Lung (tissue), 12 donors: Measurements from ENCODE around the gene MLLT3. TPM values are rescaled to one million over a fixed set of nuclear protein-coding genes. Genes with fewer than 3 reads are reported as not detected.

ENCODE experiments used
- ATAC-seq: fragments of 200-7000 bp; cut with Tn5 transposase; one replicate; pipeline ENCODE4 v1.9.1; 2020; ENCODE audit warnings: moderate number of reproducible peaks; ENCODE audit not compliant: insufficient read depth, low FRiP score
- DNase-seq, 3 donors: peaks; one replicate each; pipeline ENCODE4 v3.0.0-alpha.2; 2013 to 2017
- H3K27ac ChIP-seq, 2 donors: one replicate each; pipeline ENCODE4 v1.5.1; 2013; ENCODE audit warnings: mild to moderate bottlenecking in 2 of 2, moderate library complexity in 2 of 2, control low read depth in 1 of 2, inconsistent platforms in 1 of 2, low read depth in 1 of 2, low read length in 1 of 2
- H3K27me3 ChIP-seq, 3 donors: one replicate each; pipeline ENCODE4 v1.5.1; 2013; ENCODE audit warnings: low read length in 2 of 3; ENCODE audit not compliant: control insufficient read depth in 3 of 3, insufficient read depth in 3 of 3
- H3K36me3 ChIP-seq, 4 donors: one replicate each; pipeline ENCODE4 v1.5.1; 2013; ENCODE audit warnings: low read length in 4 of 4, mild to moderate bottlenecking in 1 of 4, moderate library complexity in 1 of 4; ENCODE audit not compliant: control insufficient read depth in 4 of 4, insufficient read depth in 4 of 4
- H3K4me1 ChIP-seq, 5 donors: one replicate each; pipeline ENCODE4 v1.5.1; 2013; ENCODE audit warnings: low read length in 5 of 5, mild to moderate bottlenecking in 2 of 5, moderate library complexity in 1 of 5; ENCODE audit not compliant: control insufficient read depth in 5 of 5, insufficient read depth in 5 of 5
- H3K4me3 ChIP-seq: one replicate; pipeline ENCODE4 v1.5.1; 2013; ENCODE audit warnings: mild to moderate bottlenecking, control low read depth, moderate library complexity
- H3K9ac ChIP-seq, 2 donors: one replicate each; pipeline ENCODE4 v1.5.1; 2013; ENCODE audit warnings: low read length in 2 of 2, control low read depth in 1 of 2; ENCODE audit not compliant: insufficient read depth in 1 of 2
- H3K9me3 ChIP-seq, 4 donors: one replicate each; pipeline ENCODE4 v1.5.1; 2013; ENCODE audit warnings: low read length in 3 of 4, mild to moderate bottlenecking in 1 of 4, moderate library complexity in 1 of 4; ENCODE audit not compliant: control insufficient read depth in 4 of 4, insufficient read depth in 3 of 4
- CTCF ChIP-seq: IDR thresholded peaks from 2 replicates; pipeline ENCODE4 v1.5.1; 2012; ENCODE audit warnings: mild to moderate bottlenecking; ENCODE audit errors: control extremely low read depth, extremely low read depth
- WGBS, 2 donors: extraction: QIAGEN DNeasy Blood & Tissue Kit; methylation state at CpG; one replicate each; pipeline ENCODE4 v1.1.7; 2013; 5-methylcytosine and 5-hydroxymethylcytosine counted together
- polyA plus RNA-seq, 2 donors: library from polyadenylated mRNA; stranded (reverse); fragments of 200-250 nt; gene quantifications; one replicate each; pipeline ENCODE4 v1.2.1, GENCODE V29; 2013
- total RNA-seq, 2 donors: library from RNA; depleted of rRNA in 1 of 2; stranded (reverse); fragments of >200 nt in 1 of 2; gene quantifications; one replicate each; pipeline ENCODE4 v1.2.1, GENCODE V29; 2014 to 2021
- donor health status: control.
- donor health status: control.
- donor health status: Bipolar disorder and iron deficiency.
- donor health status: healthy.
- donor health status: DM: yes; HTN: yes; CAD: no.

MLLT3 gene
- total and polyA plus RNA-seq, 4 donors, result 7.1 to 43.1 (median 13.7) TPM

DNA sequence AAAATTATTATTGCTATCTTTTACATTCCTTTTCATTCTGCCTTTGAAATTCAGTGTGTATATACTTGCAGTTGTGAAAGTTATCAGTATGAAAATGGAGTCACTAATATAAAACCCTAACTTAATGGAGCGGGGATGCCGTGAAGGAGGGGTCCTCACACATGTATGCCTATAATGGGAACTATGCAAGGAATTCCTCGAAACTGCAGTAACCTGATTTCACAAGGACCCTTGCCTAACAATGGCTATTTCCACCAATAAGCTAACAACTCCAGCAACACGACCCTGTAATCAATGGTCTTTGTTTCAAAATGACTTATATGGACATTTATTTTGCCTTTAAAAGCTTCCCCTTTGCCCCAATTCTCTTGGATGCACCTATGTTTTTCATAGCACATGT is 12.6 kb upstream of the MLLT3 start:
- TF ChIP-seq CTCF, result no peak
- no peaks in the 10 kb centered on the region for H3K9me3 ChIP-seq
- ATAC-seq, result no peak
- whole genome bisulfite sequencing, 2 donors, result 67 to 70% methylated on average over 4 of the region's 4 CpGs
- no peaks in the 10 kb centered on the region for H3K27me3 ChIP-seq
- no peak overlapping the region for H3K4me3 ChIP-seq
- H3K4me1 ChIP-seq, result no peaks in the 10 kb centered on the region
- no peak for DNase-seq
- no peak overlapping the region for H3K9ac ChIP-seq
- no peaks in the 10 kb centered on the region for H3K36me3 ChIP-seq
- no peak overlapping the region for H3K27ac ChIP-seq

DNA sequence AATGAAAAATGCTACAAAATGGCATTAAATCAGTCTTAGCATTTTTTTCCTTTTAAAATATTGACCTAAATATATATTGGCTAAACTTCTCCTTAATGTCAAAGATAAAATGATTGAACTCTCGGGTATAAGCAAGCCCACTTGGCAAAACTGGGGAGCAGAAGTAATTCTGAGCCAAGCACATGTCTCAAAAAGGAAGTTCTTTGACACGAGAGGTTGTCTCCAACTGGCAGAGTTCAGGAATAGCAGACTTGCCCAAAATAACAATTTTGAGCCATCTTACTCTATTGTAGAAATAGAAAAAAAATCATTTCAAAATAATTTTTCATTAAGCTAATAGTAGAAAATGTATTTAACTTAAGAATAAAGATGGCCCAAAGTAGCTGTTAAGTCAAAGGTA is 10.4 kb upstream of the MLLT3 start:
- Histone ChIP-seq H3K4me3 (no peak overlapping the region), H3K27me3 (no peaks in the 10 kb centered on the region), H3K4me1 (no peaks in the 10 kb centered on the region), H3K27ac (no peak overlapping the region), H3K36me3 (no peaks in the 10 kb centered on the region), H3K9ac (no peak overlapping the region), H3K9me3 (no peaks in the 10 kb centered on the region)
- DNase-seq, result no peak
- TF ChIP-seq CTCF, result no peak
- ATAC-seq, result no peak
- WGBS, 2 donors, result 27 to 48% methylated on average over 2 of the region's 2 CpGs

DNA sequence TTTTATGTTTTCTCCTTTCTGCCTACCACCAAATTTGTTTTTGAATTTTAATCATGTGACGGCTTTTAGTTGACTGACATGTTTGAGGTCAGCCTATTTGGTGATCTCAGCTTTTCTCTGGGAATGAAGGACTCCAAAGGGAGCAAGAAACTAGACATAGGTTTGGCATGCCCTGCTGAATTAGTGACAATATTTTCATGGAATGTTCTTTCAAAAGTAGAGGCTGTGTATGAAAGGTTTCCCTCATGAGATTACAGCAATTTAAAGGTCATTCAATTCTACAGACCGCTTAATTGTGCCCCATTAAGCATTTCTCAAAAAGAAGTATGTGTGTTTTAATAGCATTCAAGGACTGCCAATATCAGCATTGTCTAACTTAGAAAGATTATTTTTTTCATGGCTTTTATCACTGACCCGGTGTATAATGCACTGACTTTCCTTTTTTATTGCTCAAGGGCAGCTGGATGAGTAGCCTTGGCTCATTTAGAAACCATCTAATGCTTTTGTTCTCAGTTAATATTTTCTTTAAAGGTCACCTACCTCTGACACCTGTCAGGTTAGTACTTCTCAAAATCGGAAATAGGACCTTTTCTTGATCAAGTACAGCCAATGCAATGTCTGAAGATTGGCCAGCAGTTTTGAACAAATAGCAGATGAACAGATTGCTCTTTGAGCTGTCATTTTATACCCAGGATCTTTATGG is 8.1 kb upstream of the MLLT3 start:
- Histone ChIP-seq H3K27ac (no peak overlapping the region), H3K9ac (no peak overlapping the region), H3K36me3 (no peaks in the 10 kb centered on the region), H3K4me3 (no peak overlapping the region), H3K27me3 (no peaks in the 10 kb centered on the region), H3K4me1 (no peaks in the 10 kb centered on the region), H3K9me3 (no peaks in the 10 kb centered on the region)
- 78 to 90% methylated on average over 4 of the region's 4 CpGs for WGBS, 2 donors
- DNase-seq, result no peak
- TF ChIP-seq CTCF, result no peak
- ATAC-seq, result no peak

GRCh38 chr9:20625003-20625349 is 2.7 kb upstream of the MLLT3 start:
- 46 to 52% methylated on average over 2 of the region's 2 CpGs for WGBS, 2 donors
- Histone ChIP-seq H3K4me1 (peaks cover 0 to 17% (median 4%) of the 10 kb centered on the region in 5 donors), H3K9ac (no peak overlapping the region), H3K27ac (no peak overlapping the region), H3K36me3 (no peaks in the 10 kb centered on the region), H3K9me3 (no peaks in the 10 kb centered on the region), H3K27me3 (no peaks in the 10 kb centered on the region), H3K4me3 (no peak overlapping the region)
- DNase-seq (no peak), ATAC-seq (no peak)
- TF ChIP-seq CTCF, result no peak
